NCI-H146 treated with DMSO at 0.1 percent for 48 hours (cell line): Measurements from ENCODE around the gene MMP23B.
"Not testable (repeated sequence)": the region's sequence is repeated elsewhere in the genome, so short reads cannot be mapped to it uniquely, and the experiment has no call there.

Experiments used
- DNase-seq: peaks from one replicate; lab custom pipeline; 2025; ENCODE audit not compliant: unreplicated experiment; lab: John Stamatoyannopoulos, UW

The MMP23B gene

DNA sequence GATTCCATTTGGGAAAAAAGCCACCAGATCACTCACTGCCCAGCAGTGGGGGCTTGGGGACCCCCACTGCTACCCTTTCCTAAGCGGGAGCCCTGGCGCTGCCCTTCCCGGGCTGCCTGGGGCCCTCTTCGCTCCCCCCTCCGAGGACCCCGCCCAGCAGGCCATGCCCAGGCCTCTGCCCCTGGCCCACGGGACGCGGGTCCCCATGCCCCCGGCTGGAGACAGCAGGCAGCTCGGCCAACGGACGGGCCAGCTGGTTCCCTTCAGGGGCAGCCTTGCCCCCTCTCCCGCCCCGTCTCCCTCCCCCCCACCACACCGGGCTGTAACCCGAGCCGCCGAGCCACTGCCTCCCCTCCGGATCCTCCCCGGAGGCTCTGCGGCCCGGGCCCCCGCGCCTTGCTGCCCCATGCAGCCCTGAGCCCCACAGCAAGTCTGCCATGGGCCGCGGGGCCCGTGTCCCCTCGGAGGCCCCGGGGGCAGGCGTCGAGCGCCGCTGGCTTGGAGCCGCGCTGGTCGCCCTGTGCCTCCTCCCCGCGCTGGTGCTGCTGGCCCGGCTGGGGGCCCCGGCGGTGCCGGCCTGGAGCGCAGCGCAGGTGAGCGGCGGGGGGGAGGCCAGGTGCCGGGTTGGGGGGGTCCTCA is at the start of gene MMP23B:
Gene MMP23B, plus strand, starts transcription at position 392 of the 639 bp plus-strand sequence. Its CDS starts 46 bp downstream, at position 438.
- DNase-seq: no peak

DNA sequence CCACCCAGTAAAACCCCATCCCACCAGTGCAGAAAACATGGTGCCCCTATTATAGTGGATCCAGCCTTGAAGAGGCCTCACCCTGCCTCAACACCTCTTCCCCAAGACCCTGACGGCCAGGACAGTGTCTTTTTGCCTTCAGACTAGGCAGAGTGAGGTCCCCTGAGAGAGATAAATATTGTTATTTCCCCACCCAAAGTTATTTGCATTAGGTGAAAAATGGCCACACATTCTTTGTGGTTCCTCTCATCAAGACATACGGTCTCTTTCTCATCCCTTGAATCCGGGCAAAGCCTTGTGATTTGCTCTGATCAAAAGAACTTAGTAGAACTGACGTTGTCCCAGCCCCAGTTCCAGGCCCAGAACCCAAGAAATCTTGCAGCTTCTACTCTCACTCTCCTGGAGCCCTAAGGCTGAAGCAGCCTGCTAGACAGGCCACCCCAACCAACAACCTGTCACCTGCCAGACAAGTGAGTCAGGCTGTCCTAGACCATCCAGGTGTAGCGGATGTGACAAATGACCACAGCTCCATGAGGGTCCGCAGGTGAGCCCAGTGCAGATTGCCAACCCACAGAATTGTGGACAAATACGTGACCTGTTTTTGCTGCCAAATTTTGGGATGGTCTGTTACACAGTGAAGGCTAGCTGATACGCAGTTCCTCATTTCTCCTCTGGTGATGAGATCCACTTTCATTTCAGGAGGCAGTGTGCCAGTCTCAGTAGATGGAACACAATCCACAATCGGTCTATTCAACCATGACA is 49.2 kb upstream of the MMP23B start:
- no peak for DNase-seq

DNA sequence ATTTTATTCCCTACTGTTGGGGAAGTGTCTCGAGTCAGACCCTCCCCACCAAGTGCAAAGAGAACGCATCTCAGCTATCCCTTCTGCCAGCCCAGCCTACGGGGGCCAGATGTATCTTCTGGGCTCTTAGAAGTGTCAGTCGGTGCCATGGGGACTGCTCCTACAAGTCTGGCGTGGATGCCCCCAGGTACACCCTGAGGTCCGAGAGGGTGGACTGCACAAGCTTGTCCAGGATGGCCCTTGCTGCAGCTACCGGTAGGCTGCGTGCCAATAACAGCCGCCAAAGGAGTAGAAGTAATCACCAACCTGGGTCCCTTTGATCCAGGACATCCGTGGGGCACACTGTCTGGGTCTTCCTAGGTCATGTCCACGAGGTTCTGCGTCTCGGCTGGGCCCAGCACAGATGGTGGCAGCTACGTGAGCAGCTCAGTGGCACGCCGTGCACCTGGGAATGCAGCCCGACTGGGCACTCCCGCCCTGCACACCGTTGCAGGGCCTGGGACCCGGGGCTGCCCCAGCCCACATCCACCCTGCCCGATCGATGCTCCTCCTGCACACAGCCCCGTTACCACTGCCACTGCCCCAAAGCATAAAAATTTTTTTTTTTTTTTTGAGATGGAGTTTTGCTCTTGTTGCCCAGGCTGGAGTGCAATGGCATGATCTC is 48.5 kb upstream of the MMP23B start:
- no peak for DNase-seq

DNA sequence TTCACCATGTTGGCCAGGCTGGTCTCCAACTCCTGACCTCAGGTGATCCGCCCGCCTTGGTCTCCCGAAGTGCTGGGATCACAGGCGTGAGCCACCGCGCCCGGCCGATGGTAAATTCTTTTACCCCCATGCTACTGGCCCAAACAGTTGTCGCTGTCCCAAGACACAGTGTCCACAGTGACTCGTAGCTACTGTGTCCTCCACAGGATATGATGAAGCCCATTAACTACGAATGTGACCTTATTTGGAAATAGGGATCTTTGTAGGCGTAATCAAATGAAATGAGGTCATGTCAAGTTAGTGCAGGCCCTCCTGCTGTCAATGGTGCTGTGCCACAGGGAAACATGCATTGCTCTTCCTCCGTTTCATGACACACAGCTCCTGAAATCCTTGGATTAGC is 40.5 kb upstream of the MMP23B start:
- DNase-seq: no peak

DNA sequence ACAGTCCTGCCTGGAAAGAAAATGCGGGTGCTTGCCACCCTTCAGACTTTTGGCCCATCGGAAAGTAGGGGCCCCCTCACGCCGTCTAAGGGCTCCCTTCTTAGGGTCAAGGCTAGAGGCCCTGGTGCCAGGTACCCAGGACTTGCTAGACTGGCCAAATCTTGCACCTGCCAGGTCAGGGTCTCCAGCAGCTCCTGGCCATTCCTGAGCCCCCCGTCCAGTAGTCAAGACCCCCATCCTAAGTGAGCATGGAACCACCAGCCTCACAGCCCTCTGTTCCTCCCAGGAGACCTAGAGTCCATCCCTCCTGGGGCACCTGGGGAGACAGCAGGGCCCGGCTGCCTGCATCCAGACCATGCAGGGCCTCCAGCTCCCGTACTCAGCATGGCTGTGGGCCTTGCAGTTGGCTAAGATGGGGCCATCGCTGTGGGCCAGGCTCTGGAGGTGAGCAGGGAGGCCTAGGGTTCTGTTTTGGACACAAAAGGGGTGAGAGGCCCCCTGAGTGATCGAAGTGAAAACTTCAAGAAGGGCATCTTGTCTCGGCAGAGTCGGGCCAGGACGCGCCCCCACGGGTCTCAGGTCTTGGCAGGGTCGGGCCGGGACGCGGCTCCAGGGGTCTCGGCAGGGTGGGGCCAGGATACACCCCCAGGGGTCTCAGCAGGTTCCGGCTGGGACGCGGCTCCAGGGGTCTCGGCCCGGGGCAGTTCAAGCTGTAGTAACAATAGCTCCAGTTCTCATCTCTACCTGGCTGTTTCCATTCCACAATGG is 38.0 kb upstream of the MMP23B start:
- DNase-seq: no peak

DNA sequence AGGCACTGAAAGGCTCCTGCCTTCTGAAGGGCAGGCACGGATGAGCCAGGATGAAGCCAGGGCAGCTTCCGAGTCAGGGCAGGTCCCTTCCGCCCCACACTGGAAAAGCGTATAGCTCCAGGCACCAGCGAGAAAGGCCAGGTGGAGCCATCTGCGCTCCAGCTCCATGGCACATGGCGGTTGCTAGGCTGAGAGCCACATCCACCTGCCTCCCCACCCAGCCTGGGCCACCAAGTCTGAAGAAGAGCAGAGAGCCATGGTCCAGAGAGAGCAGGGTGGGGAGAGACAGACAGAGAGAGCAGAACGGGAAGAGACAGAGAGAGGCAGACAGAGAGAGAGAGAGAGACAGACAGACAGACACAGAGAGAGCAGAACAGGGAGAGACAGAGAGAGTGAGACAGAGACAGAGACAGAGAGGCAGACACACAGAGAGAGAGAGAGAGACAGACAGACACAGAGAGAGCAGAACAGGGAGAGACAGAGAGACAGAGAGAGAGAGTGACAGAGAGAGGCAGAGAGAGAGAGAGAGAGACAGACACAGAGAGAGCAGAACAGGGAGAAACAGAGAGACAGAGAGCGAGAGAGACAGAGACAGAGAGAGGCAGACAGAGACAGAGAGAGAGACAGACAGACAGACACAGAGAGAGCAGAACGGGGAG is 37.2 kb upstream of the MMP23B start:
- DNase-seq: peak; percentile 12

DNA sequence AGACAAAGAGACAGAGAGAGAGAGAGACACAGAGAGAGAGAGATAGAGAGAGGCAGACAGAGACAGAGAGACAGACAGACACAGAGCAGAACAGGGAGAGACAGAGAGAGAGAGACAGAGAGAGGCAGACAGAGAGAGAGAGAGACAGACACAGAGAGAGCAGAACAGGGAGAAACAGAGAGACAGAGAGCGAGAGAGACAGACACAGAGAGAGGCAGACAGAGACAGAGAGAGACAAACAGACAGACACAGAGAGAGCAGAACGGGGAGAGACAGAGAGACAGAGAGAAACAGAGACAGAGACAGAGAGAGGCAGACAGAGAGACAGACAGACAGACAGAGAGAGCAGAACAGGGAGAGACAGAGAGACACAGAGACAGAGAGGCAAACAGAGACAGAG is 36.6 kb upstream of the MMP23B start:
- DNase-seq: not testable (repeated sequence)

DNA sequence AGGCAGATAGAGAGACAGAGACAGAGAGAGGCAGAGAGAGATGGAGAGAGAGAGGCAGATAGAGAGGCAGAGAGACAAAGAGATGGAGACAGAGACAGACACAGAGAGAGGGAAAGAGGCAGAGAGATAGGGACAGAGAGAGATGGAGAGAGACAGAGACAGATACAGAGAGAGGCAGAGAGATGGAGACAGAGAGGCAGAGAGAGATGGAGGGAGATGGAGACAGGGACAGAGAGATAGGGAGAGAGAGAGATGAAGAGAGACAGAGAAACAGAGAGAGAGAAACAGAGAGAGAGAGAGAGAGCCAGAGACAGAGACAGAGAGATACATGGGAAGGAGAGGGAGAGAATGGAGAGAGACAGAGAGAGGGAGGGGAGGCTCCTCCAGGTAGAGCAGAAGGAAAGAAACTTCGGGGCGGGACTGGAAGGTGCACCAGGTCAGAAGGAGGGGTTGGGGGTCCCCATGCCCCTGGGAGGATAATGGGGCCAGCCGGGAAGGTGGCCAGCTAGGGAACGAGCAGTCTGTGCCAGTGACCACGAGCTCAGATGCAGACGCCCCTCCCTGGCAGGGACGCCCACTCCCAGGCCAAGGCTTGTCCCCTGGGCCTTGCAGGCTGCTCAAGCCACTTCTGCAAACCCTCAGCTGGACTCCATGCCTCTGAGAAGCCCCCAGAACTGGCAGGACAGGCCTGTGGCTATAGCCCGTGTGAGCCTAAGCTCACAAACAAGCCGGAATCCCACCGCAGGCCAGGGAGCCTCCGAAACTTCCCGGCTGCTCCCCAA is 35.3 kb upstream of the MMP23B start:
- no peak for DNase-seq

DNA sequence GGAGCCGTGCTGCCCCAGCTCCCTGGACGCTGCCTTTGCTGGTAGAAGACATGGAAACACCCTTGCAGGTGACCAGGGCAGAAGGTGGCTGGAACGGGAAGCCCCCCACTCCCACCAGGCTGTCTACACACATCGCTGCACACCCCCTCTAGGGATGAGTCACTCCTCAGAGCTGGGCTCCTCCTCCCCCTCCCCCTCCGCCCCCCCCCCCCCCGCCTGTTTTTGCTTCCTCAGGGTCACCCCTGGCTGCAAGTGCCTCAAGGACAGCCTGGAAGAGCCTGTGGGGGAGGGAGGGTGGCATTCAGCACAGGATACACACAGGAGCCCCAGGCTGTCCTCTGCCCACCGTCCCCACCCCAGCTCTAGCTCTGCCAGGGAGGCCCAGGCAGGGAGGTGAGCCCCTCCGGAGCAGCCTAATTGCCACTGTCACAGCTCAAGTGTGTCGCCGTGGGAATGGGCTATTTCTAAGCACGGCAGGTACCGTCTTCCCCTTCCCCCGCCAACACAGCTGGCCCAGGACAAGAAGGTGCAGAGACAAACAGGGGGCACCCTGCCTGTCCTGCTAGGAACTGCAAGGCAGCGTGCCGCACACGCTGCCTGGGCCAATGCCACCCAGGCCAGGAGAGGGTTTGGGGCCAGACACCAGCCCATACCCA is 34.6 kb upstream of the MMP23B start:
- DNase-seq: no peak

DNA sequence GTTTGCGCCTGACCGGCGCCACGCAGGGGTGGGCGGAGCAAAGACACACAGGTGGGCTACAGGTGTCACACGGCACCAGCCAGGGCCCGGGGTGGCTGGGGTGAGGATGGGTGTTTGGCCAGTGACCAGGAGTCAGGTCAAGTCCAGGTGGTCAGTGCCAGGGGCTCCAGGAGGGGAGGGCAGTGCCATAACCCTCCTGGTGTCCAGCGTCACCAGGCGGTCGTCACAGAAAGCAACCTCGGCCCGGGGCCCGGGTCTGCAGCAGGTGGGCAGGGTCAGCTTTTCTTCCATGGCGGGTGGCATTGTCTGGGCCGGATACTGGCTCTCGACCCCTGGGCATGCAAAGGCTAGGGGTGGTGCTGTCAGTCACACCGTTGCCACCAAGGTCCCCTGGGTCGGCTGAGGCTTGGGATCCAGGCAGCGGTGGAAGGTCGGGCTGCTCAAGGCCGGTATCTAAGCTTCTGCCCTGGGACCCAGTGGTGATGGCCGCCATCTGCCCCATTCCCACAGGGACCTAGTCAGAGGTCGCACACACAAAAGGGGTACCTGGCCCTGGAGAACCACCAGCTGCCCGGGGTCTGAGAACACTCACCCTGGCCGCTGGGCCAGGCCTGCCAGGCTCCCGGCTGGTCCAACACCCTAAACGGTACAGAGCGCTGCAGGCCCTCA is 33.8 kb upstream of the MMP23B start:
- DNase-seq: no peak

DNA sequence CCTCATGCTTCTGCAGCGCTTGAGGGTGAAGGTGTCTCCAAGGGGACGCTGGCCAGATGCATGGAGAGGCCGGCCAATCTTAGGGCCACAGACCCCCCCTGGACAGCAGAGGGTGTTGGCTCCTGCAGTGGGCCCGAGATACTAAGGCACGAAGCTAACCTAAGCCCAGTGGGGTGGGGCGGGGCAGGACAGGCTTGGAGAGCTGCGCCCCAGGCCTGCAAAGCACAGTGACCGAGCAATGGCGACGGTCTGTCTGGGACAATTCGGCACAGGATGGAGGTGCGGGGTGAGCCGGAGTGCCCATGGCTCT is 33.3 kb upstream of the MMP23B start:
- no peak for DNase-seq

DNA sequence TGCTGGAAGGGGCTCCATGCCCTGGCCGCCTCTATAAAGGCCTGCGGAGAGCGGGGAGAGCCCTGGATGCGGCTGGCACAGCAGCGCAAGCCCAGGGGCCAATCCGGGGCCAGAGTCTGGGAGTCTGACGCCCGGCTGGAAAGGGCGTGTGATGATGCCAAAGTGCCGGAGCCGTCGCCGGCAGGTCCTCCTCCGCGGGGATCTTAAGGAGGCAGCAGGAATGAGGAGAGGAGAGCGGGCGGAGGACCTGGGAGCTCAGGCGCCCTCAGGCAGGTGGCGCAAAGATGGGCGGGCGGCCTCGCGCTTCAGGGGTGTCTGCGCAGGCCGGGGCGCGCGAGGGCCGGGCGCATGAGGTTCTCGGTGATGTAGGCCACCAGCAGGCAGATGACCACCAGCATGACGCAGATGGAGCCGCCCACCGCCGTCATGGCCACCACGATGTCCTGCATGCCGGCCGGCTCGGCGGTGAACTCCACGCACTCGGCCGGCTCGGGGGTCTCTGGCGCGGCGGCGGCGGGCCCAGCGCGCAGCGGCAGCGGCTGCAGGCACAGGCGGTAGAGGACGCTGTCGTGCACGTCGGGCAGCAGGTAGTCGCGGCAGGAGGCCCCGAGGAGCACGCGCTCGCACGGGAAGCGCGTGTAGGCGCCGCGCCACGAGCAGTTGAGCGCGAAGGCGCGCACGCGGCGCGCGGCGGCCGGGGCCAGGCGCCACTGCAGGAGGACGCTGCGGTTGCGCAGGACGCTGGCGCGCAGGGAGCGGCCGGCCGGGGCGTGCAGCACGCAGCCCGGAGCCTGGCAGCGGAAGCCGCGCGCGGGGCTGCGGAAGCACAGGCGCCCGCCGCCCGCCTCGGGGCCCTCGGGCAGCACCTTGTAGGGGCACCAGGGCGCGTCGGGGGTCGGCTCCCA is 32.7 kb upstream of the MMP23B start:
- no peak for DNase-seq

DNA sequence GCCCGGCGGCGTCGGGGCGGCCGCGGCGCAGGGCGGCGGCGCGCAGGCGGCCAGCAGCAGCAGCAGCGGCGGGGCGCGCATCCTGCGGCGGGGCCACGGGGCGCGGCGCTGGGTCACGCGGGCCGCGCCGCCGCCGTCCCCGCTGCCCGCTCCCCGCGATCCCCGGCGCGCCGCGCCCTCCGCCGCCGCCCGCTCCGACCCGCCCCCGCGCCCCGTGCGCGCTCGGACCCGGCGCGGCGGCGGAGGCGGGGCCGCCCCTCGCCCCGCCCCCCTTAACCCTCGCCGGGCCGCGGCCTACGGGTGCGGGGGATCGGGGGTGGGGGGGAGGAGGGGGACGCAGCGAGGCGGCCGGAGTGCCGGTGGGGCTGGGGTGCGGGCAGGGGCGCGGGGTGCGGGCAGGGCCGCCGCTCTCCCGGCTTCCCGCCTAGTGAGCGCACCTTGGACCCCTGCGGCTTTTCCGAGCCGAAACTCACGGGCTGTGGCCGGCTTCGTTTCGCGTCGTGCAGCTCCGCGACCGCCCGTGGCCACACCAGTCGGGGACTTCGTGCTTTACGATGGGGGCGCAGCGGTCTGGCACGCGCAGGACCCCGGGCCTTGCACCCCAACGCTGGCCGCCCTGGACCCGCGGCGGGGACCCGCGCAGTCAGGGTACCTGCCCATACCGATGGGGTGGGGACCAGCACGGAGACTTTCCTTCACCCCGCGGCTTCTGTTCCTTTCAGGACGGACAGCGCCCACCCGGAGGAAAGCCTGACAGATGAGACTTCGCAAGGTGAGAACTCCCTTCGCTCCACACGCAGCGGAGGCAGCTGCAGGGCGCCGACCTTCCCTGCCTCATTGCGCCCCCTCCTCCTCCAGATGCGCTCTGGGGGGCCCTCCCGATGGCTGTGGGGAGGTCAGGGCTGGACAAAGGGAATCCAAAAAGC is 31.8 kb upstream of the MMP23B start, which contains the start of gene FNDC10:
Gene FNDC10, minus strand, starts transcription at position 201 of the 926 bp plus-strand sequence. Its CDS starts 120 bp downstream, at position 81.
- no peak for DNase-seq

DNA sequence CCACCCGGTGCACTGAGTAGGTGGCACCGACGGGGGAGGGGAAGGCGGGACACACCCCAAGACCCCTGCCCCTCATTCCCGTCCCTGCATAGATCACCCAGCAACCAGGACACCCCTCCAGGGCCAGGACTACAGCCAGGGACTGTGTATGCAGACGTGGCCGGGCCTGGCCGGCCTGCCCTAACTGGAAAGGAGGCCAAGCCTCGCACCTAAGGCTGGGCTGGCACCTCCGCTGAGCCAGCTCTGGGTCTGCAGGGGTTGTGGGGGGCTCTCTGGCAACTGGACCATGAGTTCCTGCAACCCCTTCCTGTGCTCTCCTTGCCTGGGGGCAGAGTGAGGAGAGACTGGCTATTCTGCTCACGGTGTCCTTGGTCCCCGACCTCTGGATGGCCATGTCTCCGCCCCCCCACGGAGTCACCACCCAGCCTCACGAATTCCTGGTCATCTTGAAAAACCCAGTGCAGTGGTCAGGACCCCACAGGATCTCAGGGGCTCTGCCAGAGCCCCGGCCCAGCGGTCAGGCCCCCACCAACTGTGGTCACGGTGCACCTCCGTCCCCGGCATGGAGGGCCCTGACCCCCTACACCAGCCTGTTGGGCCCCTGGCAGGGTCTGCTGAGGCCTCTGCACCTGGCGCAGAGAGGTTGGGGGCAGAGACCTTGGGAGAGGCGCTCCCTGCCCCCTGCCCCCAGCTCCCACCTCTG is 31.0 kb upstream of the MMP23B start:
- DNase-seq: no peak

DNA sequence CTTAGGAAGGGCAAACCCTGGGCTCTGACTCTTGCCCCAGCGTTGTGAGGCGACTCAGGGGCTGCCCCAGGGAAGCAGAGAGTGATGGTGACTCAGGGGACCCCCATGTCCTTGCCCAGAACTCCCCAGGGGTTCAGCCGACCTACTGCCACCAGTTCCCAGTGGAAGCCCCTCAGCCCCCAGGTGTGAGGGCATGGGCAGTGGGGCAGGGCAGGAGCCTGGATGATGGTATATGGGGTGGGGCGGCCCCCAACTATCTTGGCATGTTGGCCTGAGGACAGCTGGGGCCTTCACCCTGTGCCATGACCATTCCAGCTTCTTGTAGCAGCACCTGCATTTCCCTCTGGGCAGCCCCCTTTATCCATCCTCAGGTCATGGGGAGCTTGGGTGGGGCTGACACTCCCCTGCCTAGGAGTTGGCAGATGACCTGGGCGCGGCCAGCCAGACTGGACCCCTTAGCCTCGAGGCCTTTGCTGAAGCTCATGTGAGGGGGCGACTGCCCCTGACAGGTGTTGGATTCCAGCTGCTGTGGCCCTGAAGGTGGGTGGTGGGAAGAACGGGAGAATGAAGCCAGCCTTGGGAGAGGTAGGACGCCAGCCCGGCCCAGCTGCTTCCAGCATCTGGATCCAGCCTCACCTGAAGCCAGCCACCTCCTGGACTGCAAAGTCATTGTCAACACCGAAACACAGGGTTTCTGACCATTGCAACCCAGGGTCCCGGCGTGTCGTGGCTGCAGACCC is 30.2 kb upstream of the MMP23B start:
- DNase-seq: no peak
